Measurements from ENCODE around the gene DTX4. TPM values are rescaled to one million over a fixed set of nuclear protein-coding genes. Genes with fewer than 3 reads are reported as not detected.

The DTX4 gene
- total RNA-seq, 6 experiments from 2014 or later = 10.8 to 49.1 (median 22.6) TPM

DNA sequence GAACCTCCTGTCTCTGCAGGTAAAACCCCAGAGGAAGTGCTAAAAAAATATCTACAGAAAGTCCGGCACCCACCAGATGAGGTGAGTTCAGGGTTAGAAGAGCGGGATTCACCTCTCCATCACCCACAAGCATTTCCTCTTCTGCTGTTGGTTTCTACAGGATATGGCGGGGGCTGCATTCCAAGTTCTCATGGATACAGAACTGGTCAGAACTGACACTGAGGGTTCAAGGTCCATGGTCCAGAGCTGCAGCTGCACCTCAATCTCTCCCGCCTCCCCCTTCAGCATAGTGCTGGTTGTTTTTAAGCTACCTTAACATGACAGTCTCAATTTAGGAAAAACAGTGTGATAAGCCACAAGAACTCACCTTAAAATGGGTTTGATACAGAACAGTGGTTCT is 19.2 kb downstream of the DTX4 start:
- TF ChIP-seq POLR2A (IDR thresholded peaks at IDR 0.05) = no peak
- 12% methylated on average over 4 of the region's 4 CpGs for WGBS (ENCODE audit: insufficient coverage, low coverage, low lambda C conversion rate, missing lambda C conversion rate)
- DNase-seq (peak; percentile 70 to 90 (median 74)), ATAC-seq (peak; percentile 71 to 92 (median 90))
- H3K9me3 ChIP-seq = no peaks in the 10 kb centered on the region
- no peaks in the 10 kb centered on the region for H3K27me3 ChIP-seq
- intact Hi-C loops (cut with DNase I) = no loop called here
- H3K36me3 ChIP-seq = peaks cover 0 to 31% (median 6%) of the 10 kb centered on the region in 4 donors
- no peak overlapping the region for H3K4me3 ChIP-seq
- peak overlapping the region; percentile 55 to 76 (median 73) for H3K27ac ChIP-seq
- peaks cover 0 to 42% (median 22%) of the 10 kb centered on the region in 4 donors for H3K4me1 ChIP-seq

DNA sequence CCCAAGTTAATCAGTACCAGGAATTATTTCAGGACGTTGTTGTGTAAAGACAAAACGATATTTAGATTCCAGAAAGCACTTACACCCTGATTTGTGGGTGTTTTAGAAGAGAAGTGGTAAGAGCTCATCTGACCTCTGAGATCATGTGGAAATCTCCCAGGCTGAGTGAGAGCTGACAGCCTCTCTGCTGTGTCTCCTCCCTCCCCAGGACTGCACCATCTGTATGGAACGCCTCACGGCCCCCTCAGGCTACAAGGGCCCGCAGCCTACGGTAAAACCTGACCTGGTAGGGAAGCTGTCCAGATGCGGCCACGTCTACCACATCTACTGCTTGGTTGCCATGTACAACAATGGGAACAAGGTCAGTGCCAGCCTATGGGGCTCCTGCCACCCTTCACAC is 20.0 kb downstream of the DTX4 start:
- peak overlapping the region; percentile 55 to 76 (median 73) for H3K27ac ChIP-seq
- intact Hi-C loops (cut with DNase I) = no loop called here

DNA sequence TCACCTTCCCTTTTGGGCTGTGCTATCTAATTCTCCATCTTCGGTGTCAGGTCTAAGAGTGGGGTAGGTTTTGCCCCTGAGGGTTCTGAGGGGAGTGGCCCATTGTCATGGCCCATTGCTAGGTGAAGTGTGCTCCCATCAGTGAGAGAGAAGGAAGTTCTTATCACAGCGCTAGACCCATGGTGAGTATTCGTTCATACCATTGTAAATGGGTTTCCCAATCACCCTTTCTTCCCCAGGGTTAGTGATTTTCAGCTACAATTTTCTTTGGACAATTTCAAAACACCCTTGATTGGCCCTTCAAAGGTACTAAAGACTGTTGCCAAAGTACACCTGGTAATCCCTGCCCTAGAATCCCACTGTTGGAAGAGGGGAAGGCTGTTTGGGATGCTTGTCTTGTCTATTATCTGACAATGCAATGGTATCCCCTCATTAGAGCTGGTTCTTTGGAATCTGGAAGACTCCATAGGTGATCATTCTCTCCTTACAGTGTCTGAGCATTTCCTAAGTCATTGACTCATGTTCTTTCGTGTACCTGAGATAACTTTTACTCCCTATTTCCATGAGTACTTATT is 20.6 kb downstream of the DTX4 start:
- DNase-seq (no peak), ATAC-seq (no peak)
- no peaks in the 10 kb centered on the region for H3K27me3 ChIP-seq
- H3K4me3 ChIP-seq = no peak overlapping the region
- H3K27ac ChIP-seq = peak overlapping the region in 2 of 3 donors; percentile 73 to 76
- no peak for TF ChIP-seq POLR2A (IDR thresholded peaks at IDR 0.05)
- TF ChIP-seq, protein P1, sequence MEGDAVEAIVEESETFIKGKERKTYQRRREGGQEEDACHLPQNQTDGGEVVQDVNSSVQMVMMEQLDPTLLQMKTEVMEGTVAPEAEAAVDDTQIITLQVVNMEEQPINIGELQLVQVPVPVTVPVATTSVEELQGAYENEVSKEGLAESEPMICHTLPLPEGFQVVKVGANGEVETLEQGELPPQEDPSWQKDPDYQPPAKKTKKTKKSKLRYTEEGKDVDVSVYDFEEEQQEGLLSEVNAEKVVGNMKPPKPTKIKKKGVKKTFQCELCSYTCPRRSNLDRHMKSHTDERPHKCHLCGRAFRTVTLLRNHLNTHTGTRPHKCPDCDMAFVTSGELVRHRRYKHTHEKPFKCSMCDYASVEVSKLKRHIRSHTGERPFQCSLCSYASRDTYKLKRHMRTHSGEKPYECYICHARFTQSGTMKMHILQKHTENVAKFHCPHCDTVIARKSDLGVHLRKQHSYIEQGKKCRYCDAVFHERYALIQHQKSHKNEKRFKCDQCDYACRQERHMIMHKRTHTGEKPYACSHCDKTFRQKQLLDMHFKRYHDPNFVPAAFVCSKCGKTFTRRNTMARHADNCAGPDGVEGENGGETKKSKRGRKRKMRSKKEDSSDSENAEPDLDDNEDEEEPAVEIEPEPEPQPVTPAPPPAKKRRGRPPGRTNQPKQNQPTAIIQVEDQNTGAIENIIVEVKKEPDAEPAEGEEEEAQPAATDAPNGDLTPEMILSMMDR (IDR thresholded peaks at IDR 0.05) = no peak
- WGBS (ENCODE audit: insufficient coverage, low coverage, low lambda C conversion rate, missing lambda C conversion rate) = 76% methylated on average over 3 of the region's 4 CpGs
- H3K36me3 ChIP-seq = peaks cover 0 to 31% (median 10%) of the 10 kb centered on the region in 4 donors
- H3K9me3 ChIP-seq = no peaks in the 10 kb centered on the region
- H3K4me1 ChIP-seq = peaks cover 0 to 34% (median 15%) of the 10 kb centered on the region in 4 donors
- intact Hi-C loops (cut with DNase I) = no loop called here

More for the DNA sequence above, 20.0 kb downstream of the DTX4 start:
- peak; percentile 10 for TF ChIP-seq POLR2A (IDR thresholded peaks at IDR 0.05)
- TF ChIP-seq, protein P1 (IDR thresholded peaks at IDR 0.05) = no peak
- Histone ChIP-seq H3K4me1 (peaks cover 0 to 40% (median 18%) of the 10 kb centered on the region in 4 donors), H3K9me3 (no peaks in the 10 kb centered on the region), H3K27me3 (no peaks in the 10 kb centered on the region), H3K36me3 (peaks cover 0 to 31% (median 10%) of the 10 kb centered on the region in 4 donors), H3K4me3 (no peak overlapping the region)
- ATAC-seq (peak; percentile 44 to 69 (median 53)), DNase-seq (no peak)
- WGBS (ENCODE audit: insufficient coverage, low coverage, low lambda C conversion rate, missing lambda C conversion rate) = 19% methylated on average over 3 of the region's 8 CpGs

DNA sequence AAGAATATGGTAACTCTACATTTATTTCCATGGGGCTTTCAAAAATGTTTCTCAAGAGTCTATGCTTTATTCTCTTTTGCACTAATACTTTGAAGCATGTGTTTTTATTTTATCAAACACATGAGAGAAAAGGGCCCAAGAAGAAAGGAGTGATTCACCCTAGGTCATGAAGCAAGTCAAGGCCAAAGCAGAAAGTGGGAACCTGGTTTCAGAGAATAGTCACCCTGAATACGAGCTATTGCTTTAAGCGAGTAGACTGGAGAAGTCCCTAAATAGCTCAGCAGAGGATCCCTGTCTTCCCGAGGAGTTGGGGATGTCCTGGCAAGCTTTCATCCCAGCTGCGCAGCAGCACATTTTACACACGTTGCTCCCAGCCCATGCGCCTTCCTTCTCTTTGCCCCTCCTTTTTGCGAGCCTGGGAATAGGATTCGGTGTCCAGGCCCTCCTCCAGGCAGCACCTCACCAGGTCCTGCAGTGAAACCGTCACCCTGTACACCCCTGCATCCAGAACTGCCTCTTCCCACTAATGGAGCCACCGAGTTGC is 21.7 kb downstream of the DTX4 start:
- H3K36me3 ChIP-seq = peaks cover 0 to 28% (median 10%) of the 10 kb centered on the region in 4 donors
- ATAC-seq = no peak

More for the DNA sequence above, 21.7 kb downstream of the DTX4 start:
- peaks cover 0 to 30% (median 15%) of the 10 kb centered on the region in 4 donors for H3K4me1 ChIP-seq
- 94% methylated on average over 10 of the region's 10 CpGs for WGBS (ENCODE audit: insufficient coverage, low coverage, low lambda C conversion rate, missing lambda C conversion rate)
- no peak for DNase-seq
- intact Hi-C loops (cut with DNase I) = no loop called here
- TF ChIP-seq, protein P1 (IDR thresholded peaks at IDR 0.05) = no peak
- TF ChIP-seq POLR2A (IDR thresholded peaks at IDR 0.05) = no peak
- no peak overlapping the region for H3K4me3 ChIP-seq
- H3K9me3 ChIP-seq = no peaks in the 10 kb centered on the region
- H3K27ac ChIP-seq = no peak overlapping the region
- no peaks in the 10 kb centered on the region for H3K27me3 ChIP-seq

Data from right lobe of liver (tissue), 6 donors.